Fibroblast of lung (primary cell): ENCODE data around the gene CIPC.

Source experiments
- CTCF ChIP-seq, 2 donors: IDR thresholded peaks in 1 of 2; conservative IDR thresholded peaks in 1 of 2; 1 replicate in 1 of 2; 2 replicates in 1 of 2; pipeline ENCODE4 v1.5.1; 2011 to 2012; ENCODE audit warnings: low read length in 2 of 2, control low read depth in 1 of 2, inconsistent platforms in 1 of 2, low read depth in 1 of 2, mild to moderate bottlenecking in 1 of 2
- EZH2 ChIP-seq: IDR thresholded peaks from 2 replicates; pipeline ENCODE4 v1.5.1; 2012; ENCODE audit warnings: low read length, control low read depth, mild to moderate bottlenecking; ENCODE audit errors: missing control alignments

- TF ChIP-seq EZH2 (no peak), CTCF (conservative IDR thresholded peaks at IDR 0.05 in 1 of 2, IDR thresholded peaks at IDR 0.05 in 1 of 2; ENCODE audit: low read depth in 1 of 2, low read length in 2 of 2) (no peak)
These were observed 33.9 kb downstream of the CIPC start for GRCh38 chr14:77131871-77132486.
